GM12892 (cell line): ENCODE measurements around the gene PHIP.

Experiments
- POLR2A ChIP-seq: IDR thresholded peaks from 2 replicates; pipeline ENCODE4 v1.6.1; 2011; ENCODE audit warnings: low read depth, low read length, control low read depth
- POLR2AphosphoS5 ChIP-seq: IDR thresholded peaks from 2 replicates; pipeline ENCODE4 v1.6.1; 2011; ENCODE audit warnings: low read depth, low read length, control low read depth
- TAF1 ChIP-seq: IDR thresholded peaks from 2 replicates; pipeline ENCODE4 v1.6.1; 2011; ENCODE audit warnings: low read depth, mild to moderate bottlenecking, control low read depth, low read length, borderline replicate concordance

DNA sequence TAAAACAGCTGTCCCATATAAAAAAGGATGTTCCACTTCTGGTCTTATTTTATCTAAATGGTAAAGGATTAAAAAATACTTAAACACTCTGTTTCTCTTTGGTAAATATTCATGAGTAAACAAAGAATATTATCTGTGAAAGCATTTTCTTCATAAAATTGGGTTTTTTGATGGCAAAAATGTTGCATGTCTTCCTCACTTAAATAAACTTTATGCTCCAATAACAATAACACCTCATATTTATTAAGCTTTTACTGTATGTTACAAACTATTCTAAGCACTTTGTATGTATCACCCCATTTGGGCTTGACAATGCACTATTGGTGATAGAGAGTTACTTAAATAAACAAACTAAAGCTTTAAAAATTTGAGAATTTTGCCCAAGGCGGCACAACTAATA is 91.9 kb downstream of the PHIP start:
- TF ChIP-seq POLR2A (no peak), TAF1 (no peak), POLR2AphosphoS5 (no peak)
